ENCODE data around the gene TMEM63B. TPM values are rescaled to one million over a fixed set of nuclear protein-coding genes. Genes with fewer than 3 reads are reported as not detected.

Gene TMEM63B
- total RNA-seq, 1 donor from 2014 or later: 51.2 TPM

DNA sequence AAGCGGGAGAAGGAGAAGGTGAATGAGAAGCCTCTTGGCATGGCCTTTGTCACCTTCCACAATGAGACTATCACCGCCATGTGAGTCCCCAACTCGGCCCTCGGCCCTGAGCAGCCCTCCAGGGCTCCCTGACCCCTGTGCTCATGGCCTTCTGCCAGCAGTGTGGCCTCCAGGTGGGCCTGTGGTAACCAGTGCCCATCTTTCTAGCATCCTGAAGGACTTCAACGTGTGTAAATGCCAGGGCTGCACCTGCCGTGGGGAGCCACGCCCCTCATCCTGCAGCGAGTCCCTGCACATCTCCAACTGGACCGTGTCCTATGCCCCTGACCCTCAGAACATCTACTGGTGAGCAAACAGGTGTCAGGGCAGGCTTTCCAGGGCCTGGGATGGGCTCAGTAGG is 21.0 kb downstream of the TMEM63B start:
- DNase-seq (ENCODE audit: low read depth, low spot score): no peak
- no peaks in the 10 kb centered on the region for H3K27me3 Mint-ChIP-seq (ENCODE audit: low read depth)
- H3K27ac Mint-ChIP-seq (ENCODE audit: unreplicated experiment): no peak overlapping the region
- H3K9me3 Mint-ChIP-seq: no peaks in the 10 kb centered on the region
- no peaks in the 10 kb centered on the region for H3K4me1 Mint-ChIP-seq
- H3K36me3 Mint-ChIP-seq (ENCODE audit: low read depth): peaks cover 16% of the 10 kb centered on the region
- TF ChIP-seq, protein P1, sequence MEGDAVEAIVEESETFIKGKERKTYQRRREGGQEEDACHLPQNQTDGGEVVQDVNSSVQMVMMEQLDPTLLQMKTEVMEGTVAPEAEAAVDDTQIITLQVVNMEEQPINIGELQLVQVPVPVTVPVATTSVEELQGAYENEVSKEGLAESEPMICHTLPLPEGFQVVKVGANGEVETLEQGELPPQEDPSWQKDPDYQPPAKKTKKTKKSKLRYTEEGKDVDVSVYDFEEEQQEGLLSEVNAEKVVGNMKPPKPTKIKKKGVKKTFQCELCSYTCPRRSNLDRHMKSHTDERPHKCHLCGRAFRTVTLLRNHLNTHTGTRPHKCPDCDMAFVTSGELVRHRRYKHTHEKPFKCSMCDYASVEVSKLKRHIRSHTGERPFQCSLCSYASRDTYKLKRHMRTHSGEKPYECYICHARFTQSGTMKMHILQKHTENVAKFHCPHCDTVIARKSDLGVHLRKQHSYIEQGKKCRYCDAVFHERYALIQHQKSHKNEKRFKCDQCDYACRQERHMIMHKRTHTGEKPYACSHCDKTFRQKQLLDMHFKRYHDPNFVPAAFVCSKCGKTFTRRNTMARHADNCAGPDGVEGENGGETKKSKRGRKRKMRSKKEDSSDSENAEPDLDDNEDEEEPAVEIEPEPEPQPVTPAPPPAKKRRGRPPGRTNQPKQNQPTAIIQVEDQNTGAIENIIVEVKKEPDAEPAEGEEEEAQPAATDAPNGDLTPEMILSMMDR (conservative IDR thresholded peaks at IDR 0.05): no peak
- no peak overlapping the region for H3K4me3 Mint-ChIP-seq

DNA sequence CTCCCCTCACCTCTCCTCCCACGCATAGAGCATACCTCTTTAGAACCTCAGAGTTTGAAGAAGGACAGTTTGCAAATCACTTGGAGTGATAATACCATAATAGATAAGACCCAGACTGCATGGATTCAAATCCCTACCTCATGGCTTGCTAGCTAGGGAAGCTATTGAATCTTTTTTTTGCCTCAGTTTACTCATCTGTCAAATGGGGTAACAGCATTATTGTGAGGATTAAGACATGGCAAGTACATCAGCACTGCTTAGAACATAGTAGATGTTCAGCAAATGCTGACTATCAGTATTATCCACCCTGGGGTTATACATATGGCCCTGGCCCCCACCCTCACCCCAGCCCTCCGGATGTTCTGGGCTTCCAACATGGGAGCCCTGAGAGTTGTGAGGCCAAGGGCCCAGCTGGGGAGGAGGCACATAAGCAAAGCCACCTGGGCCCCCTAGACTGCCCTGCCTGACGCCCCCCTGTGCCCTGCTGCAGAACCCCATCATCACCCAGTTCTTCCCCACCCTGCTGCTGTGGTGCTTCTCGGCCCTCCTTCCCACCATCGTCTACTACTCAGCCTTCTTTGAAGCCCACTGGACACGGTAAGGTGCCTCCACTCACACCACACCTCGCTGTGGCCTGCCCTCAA is 22.1 kb downstream of the TMEM63B start:
- TF ChIP-seq, protein P1 (conservative IDR thresholded peaks at IDR 0.05): no peak
- Mint-ChIP-seq H3K27ac (ENCODE audit: unreplicated experiment) (no peak overlapping the region), H3K4me3 (no peak overlapping the region), H3K4me1 (no peaks in the 10 kb centered on the region), H3K36me3 (ENCODE audit: low read depth) (peaks cover 14% of the 10 kb centered on the region), H3K9me3 (no peaks in the 10 kb centered on the region), H3K27me3 (ENCODE audit: low read depth) (no peaks in the 10 kb centered on the region)
- DNase-seq (ENCODE audit: low read depth, low spot score): no peak

DNA sequence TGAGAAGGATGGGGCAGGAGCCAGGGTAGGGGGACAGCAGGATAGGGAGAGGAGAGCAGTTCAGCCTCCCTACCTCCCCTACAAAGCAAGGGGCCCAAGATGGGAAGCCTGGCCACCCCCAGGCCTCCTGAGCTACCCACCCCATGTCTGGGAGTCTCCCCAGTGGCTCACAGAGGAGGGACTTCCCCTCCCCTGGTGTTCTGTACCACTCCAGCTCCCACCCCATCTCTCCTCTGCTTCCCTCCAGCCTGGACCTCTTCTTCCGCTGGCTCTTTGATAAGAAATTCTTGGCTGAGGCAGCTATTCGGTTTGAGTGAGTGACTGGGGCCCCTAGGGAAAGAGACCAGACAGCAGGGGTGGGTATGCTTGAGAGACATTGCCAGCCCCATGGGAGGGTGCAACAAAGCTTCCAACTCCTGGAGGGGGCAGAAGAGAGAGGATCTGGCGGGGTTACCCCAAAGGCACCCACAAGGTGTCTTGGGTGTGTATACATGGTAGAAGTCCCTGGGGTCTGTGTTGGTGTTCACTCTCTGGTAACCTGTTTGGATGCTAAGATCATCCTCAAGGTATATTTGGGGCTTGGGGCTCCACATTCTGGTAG is 23.1 kb downstream of the TMEM63B start:
- H3K36me3 Mint-ChIP-seq (ENCODE audit: low read depth): peaks cover 14% of the 10 kb centered on the region
- no peak for DNase-seq (ENCODE audit: low read depth, low spot score)
- TF ChIP-seq, protein P1 (conservative IDR thresholded peaks at IDR 0.05): no peak
- no peaks in the 10 kb centered on the region for H3K9me3 Mint-ChIP-seq
- H3K27ac Mint-ChIP-seq (ENCODE audit: unreplicated experiment): no peak overlapping the region
- no peaks in the 10 kb centered on the region for H3K4me1 Mint-ChIP-seq
- H3K27me3 Mint-ChIP-seq (ENCODE audit: low read depth): no peaks in the 10 kb centered on the region
- H3K4me3 Mint-ChIP-seq: no peak overlapping the region

DNA sequence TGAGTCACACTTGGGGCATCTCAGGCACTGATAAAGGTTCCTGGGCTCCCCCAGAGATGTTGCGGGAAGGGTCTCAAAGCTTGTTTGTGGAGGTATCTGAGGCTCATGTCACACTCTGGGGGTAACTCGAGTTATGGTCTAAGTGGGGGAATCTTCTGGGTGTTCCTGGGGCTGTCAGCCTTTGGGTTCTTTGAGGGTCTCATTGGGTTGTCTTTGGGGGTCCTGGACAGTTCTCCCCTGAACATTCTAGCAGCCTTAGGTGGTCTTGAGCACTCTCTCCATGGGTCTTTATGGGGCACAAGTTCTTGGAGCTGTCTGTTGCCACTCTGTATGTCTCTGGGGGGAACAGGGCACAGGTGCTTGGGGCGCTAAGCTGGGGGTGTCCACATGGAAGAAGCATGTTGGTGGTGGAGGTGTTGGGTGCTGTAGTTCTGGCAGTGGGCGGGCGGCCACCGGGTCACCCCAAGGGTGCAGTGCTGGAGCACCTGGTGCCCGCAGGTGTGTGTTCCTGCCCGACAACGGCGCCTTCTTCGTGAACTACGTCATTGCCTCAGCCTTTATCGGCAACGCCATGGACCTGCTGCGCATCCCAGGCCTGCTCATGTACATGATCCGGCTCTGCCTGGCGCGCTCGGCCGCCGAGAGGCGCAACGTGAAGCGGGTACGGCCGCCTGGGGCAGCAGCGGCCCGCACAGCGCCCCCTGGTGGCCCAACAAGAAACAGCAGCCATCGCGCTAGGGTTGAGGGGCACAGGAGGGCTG is 24.2 kb downstream of the TMEM63B start:
- Mint-ChIP-seq H3K4me3 (no peak overlapping the region), H3K4me1 (peaks cover 4% of the 10 kb centered on the region), H3K9me3 (no peaks in the 10 kb centered on the region), H3K36me3 (ENCODE audit: low read depth) (peaks cover 10% of the 10 kb centered on the region), H3K27me3 (ENCODE audit: low read depth) (no peaks in the 10 kb centered on the region), H3K27ac (ENCODE audit: unreplicated experiment) (no peak overlapping the region)
- peak; percentile 83 for DNase-seq (ENCODE audit: low read depth, low spot score)
- TF ChIP-seq, protein P1 (conservative IDR thresholded peaks at IDR 0.05): peak; percentile 99

DNA sequence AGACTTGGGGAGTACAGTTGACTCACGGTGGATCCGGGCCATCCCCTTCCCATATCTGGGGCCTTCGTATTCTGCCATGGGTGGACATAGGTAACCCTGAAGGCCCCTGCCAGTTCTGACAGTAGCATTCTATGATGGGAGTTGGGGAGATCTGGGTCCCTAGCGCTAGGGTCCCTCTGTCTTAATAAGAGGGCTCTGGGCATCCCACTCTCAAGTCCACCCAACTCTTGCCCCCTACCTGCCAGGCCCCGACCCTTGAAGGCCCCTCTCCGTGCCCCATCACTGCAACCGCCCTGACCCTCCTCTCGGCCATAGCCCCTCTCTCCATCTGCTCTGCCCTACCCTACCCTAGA is 24.7 kb downstream of the TMEM63B start:
- H3K9me3 Mint-ChIP-seq: no peaks in the 10 kb centered on the region
- H3K4me1 Mint-ChIP-seq: peaks cover 4% of the 10 kb centered on the region
- H3K27me3 Mint-ChIP-seq (ENCODE audit: low read depth): no peaks in the 10 kb centered on the region
- no peak for DNase-seq (ENCODE audit: low read depth, low spot score)
- peaks cover 10% of the 10 kb centered on the region for H3K36me3 Mint-ChIP-seq (ENCODE audit: low read depth)
- no peak overlapping the region for H3K4me3 Mint-ChIP-seq
- TF ChIP-seq, protein P1 (conservative IDR thresholded peaks at IDR 0.05): peak; percentile 17
- no peak overlapping the region for H3K27ac Mint-ChIP-seq (ENCODE audit: unreplicated experiment)
